GM12878 (cell line): ENCODE results near the gene ZG16B. TPM values are rescaled to one million over a fixed set of nuclear protein-coding genes. Genes with fewer than 3 reads are reported as not detected.
A peak's percentile ranks its signal among the peaks of the same experiment; 100 is the strongest.

Experiments used
- CBX5 ChIP-seq: sonication (generic); IDR thresholded peaks from 2 replicates; pipeline ENCODE4 v1.6.1; 2016; ENCODE audit warnings: low read depth, moderate library complexity, mild to moderate bottlenecking, inconsistent platforms
- EED ChIP-seq: sonication (generic); IDR thresholded peaks from 2 replicates; pipeline ENCODE4 v1.6.1; 2016; ENCODE audit warnings: antibody characterized with exemption, low read depth
- FOXK2 ChIP-seq: fragments of 450-650 bp; IDR thresholded peaks from 2 replicates; pipeline ENCODE4 v1.6.1; 2017; ENCODE audit warnings: mild to moderate bottlenecking, moderate library complexity
- HDAC6 ChIP-seq: fragments of 200-600 bp; sonication (generic); IDR thresholded peaks from one replicate; pipeline ENCODE4 v1.8.0; 2017; ENCODE audit warnings: antibody characterized with exemption; ENCODE audit not compliant: unreplicated experiment
- MTA3 ChIP-seq: IDR thresholded peaks from 2 replicates; pipeline ENCODE4 v1.6.1; 2012; ENCODE audit warnings: low read length, inconsistent platforms, borderline replicate concordance
- MXI1 ChIP-seq: fragments of 150-350 bp; IDR thresholded peaks from 2 replicates; pipeline ENCODE4 v1.6.1; 2011; ENCODE audit warnings: low read depth, mild to moderate bottlenecking, inconsistent platforms, low read length, improper control_type of control experiment
- NR2C2 ChIP-seq: IDR thresholded peaks from 2 replicates; pipeline ENCODE4 v1.6.1; 2011; ENCODE audit warnings: borderline replicate concordance, low read depth; ENCODE audit not compliant: control insufficient read depth, insufficient read length
- POLR2AphosphoS2 ChIP-seq: IDR thresholded peaks from 2 replicates; pipeline ENCODE4 v1.6.1; 2011; ENCODE audit warnings: low read depth, mild to moderate bottlenecking, low read length, improper control_type of control experiment, moderate library complexity
- SREBF2 ChIP-seq: IDR thresholded peaks from 2 replicates; pipeline ENCODE4 v1.6.1; 2012; ENCODE audit warnings: mild to moderate bottlenecking, low read length
- STAT3 ChIP-seq: IDR thresholded peaks from 2 replicates; pipeline ENCODE4 v1.6.1; 2011; ENCODE audit warnings: low read depth, low read length, improper control_type of control experiment
- polyA plus RNA-seq, 11 experiments: library from polyadenylated mRNA; depleted of rRNA in 4 of 11; unstranded in 6 of 11; stranded (reverse) in 5 of 11; fragments of >200 nt; fragmentation: Nextera tagmentation in 4 of 11; fragmentation: Illumina TruSeq in 1 of 11; extraction: Ambion mirVana in 4 of 11; extraction: Trizol in 1 of 11; gene quantifications; 1 replicate in 1 of 11; 2 replicates in 10 of 11; pipeline versions ENCODE4 v1.2.1 to v1.2.3, GENCODE V29; 2011 to 2016; ENCODE audit warnings: inconsistent platforms in 2 of 11, missing spikeins in 2 of 11, low read depth in 1 of 11
- total RNA-seq, 4 experiments: library from RNA; depleted of rRNA in 3 of 4; stranded (reverse); fragments of >200 nt in 3 of 4; fragmentation: Illumina TruSeq in 1 of 4; extraction: Trizol in 1 of 4; gene quantifications; 2 replicates each; pipeline versions ENCODE4 v1.2.1 to v1.2.3, GENCODE V29; 2013 to 2021
- TF ChIP-seq, protein P1 (sequence below): IDR thresholded peaks from 2 replicates; pipeline ENCODE4 v1.6.1; 2012; ENCODE audit warnings: improper control_type of control experiment, low read depth, low read length; ENCODE audit not compliant: insufficient replicate concordance
- TF ChIP-seq, protein P2 (sequence below): fragments of 450-650 bp; IDR thresholded peaks from 2 replicates; pipeline ENCODE4 v1.6.1; 2018; ENCODE audit warnings: mild to moderate bottlenecking, low read depth, moderate library complexity; ENCODE audit not compliant: partially characterized antibody
- TF ChIP-seq, protein P3 (sequence below): IDR thresholded peaks from 2 replicates; pipeline ENCODE4 v1.6.1; 2011; ENCODE audit warnings: borderline replicate concordance, low read depth, mild to moderate bottlenecking, moderate library complexity, mixed read lengths, low read length; ENCODE audit not compliant: insufficient read depth; ENCODE audit errors: extremely low read length
- TF ChIP-seq, protein P4 (sequence below): fragments of 450-650 bp; IDR thresholded peaks from 2 replicates; pipeline ENCODE4 v1.6.1; 2017; ENCODE audit warnings: mild to moderate bottlenecking

Gene ZG16B
- total and polyA plus RNA-seq, 10 of the 15 experiments (the other 5 are each of a cell fraction or from before 2014, with no cell fraction given), result 1.00 to 11.6 (median 5.8) TPM

DNA sequence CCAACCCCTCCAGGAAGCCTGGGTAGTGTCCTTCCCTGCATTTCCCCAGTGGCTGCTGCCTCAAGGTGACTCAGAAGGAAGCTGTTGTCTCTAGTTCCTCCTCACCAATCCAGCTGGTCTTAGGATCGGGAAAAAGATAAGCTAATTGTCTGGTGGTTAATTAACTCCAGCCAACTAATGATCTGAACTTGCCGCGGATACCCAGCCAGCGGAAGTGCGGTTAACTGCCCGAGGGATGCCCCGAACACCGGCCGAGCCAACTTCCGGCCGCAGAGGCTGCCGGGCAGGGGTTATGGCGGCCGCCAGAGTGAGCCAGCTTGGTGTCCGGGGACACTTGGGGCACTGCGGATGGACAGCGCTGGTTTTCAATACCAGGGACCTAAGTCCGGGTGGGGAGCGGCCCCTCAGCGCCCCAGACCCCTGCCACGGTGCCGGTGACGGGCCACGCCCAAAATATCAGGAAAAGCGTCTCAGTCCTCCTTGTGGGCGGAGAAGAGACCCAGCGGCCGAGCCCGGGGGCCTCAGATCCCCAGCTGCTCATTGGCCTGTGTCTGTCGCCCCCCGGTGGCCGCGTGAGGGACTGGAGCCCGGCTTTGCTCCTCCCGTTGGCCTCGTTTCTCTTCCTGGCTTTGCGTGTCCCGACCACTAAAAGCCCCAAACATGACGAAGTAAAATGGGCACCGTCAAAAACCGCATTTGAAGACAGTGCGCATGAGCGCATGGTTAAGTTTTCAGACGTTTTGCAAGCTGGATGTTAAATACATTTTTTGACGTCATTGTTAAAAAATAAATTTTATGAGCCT, 38.1 kb downstream of the ZG16B start (continued):
- TF ChIP-seq, protein P1, sequence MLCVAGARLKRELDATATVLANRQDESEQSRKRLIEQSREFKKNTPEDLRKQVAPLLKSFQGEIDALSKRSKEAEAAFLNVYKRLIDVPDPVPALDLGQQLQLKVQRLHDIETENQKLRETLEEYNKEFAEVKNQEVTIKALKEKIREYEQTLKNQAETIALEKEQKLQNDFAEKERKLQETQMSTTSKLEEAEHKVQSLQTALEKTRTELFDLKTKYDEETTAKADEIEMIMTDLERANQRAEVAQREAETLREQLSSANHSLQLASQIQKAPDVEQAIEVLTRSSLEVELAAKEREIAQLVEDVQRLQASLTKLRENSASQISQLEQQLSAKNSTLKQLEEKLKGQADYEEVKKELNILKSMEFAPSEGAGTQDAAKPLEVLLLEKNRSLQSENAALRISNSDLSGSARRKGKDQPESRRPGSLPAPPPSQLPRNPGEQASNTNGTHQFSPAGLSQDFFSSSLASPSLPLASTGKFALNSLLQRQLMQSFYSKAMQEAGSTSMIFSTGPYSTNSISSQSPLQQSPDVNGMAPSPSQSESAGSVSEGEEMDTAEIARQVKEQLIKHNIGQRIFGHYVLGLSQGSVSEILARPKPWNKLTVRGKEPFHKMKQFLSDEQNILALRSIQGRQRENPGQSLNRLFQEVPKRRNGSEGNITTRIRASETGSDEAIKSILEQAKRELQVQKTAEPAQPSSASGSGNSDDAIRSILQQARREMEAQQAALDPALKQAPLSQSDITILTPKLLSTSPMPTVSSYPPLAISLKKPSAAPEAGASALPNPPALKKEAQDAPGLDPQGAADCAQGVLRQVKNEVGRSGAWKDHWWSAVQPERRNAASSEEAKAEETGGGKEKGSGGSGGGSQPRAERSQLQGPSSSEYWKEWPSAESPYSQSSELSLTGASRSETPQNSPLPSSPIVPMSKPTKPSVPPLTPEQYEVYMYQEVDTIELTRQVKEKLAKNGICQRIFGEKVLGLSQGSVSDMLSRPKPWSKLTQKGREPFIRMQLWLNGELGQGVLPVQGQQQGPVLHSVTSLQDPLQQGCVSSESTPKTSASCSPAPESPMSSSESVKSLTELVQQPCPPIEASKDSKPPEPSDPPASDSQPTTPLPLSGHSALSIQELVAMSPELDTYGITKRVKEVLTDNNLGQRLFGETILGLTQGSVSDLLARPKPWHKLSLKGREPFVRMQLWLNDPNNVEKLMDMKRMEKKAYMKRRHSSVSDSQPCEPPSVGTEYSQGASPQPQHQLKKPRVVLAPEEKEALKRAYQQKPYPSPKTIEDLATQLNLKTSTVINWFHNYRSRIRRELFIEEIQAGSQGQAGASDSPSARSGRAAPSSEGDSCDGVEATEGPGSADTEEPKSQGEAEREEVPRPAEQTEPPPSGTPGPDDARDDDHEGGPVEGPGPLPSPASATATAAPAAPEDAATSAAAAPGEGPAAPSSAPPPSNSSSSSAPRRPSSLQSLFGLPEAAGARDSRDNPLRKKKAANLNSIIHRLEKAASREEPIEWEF, result no peak
- TF ChIP-seq STAT3, result no peak
- TF ChIP-seq MTA3, result no peak; the same call in 1 of the 2 replicates
- 0 out of 2 replicates have a peak, but pooled peaks have one; percentile 11 for TF ChIP-seq FOXK2
- TF ChIP-seq MXI1, result 0 out of 2 replicates have a peak, but pooled peaks have one; percentile 39
- TF ChIP-seq, protein P2, sequence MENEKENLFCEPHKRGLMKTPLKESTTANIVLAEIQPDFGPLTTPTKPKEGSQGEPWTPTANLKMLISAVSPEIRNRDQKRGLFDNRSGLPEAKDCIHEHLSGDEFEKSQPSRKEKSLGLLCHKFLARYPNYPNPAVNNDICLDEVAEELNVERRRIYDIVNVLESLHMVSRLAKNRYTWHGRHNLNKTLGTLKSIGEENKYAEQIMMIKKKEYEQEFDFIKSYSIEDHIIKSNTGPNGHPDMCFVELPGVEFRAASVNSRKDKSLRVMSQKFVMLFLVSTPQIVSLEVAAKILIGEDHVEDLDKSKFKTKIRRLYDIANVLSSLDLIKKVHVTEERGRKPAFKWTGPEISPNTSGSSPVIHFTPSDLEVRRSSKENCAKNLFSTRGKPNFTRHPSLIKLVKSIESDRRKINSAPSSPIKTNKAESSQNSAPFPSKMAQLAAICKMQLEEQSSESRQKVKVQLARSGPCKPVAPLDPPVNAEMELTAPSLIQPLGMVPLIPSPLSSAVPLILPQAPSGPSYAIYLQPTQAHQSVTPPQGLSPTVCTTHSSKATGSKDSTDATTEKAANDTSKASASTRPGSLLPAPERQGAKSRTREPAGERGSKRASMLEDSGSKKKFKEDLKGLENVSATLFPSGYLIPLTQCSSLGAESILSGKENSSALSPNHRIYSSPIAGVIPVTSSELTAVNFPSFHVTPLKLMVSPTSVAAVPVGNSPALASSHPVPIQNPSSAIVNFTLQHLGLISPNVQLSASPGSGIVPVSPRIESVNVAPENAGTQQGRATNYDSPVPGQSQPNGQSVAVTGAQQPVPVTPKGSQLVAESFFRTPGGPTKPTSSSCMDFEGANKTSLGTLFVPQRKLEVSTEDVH, result no peak
- TF ChIP-seq POLR2AphosphoS2, result peak; percentile 75; the same call in 1 of the 2 replicates
- TF ChIP-seq, protein P3, sequence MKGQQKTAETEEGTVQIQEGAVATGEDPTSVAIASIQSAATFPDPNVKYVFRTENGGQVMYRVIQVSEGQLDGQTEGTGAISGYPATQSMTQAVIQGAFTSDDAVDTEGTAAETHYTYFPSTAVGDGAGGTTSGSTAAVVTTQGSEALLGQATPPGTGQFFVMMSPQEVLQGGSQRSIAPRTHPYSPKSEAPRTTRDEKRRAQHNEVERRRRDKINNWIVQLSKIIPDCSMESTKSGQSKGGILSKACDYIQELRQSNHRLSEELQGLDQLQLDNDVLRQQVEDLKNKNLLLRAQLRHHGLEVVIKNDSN, result no peak
- no peak for TF ChIP-seq HDAC6
- TF ChIP-seq CBX5, result peak; percentile 63; the same call in 1 of the 2 replicates
- no peak for TF ChIP-seq NR2C2
- TF ChIP-seq, protein P4, sequence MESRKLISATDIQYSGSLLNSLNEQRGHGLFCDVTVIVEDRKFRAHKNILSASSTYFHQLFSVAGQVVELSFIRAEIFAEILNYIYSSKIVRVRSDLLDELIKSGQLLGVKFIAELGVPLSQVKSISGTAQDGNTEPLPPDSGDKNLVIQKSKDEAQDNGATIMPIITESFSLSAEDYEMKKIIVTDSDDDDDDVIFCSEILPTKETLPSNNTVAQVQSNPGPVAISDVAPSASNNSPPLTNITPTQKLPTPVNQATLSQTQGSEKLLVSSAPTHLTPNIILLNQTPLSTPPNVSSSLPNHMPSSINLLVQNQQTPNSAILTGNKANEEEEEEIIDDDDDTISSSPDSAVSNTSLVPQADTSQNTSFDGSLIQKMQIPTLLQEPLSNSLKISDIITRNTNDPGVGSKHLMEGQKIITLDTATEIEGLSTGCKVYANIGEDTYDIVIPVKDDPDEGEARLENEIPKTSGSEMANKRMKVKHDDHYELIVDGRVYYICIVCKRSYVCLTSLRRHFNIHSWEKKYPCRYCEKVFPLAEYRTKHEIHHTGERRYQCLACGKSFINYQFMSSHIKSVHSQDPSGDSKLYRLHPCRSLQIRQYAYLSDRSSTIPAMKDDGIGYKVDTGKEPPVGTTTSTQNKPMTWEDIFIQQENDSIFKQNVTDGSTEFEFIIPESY, result no peak
- TF ChIP-seq EED, result peak; percentile 39; the same call in 1 of the 2 replicates
- no peak; the same call in 1 of the 2 replicates for TF ChIP-seq SREBF2
